Measurements from ENCODE around the gene CHAMP1.
"Not testable (repeated sequence)": the region's sequence is repeated elsewhere in the genome, so short reads cannot be mapped to it uniquely, and the experiment has no call there.

- TF ChIP-seq CSDC2 (CRISPR knock-in tag; IDR thresholded peaks at IDR 0.05); ZFP3 (CRISPR knock-in tag; IDR thresholded peaks at IDR 0.05); CREB5 (CRISPR knock-in tag; IDR thresholded peaks at IDR 0.05; ENCODE audit: low read depth); ZNF8 (CRISPR knock-in tag; IDR thresholded peaks at IDR 0.05); BACH2 (CRISPR knock-in tag; IDR thresholded peaks at IDR 0.05; ENCODE audit: borderline replicate concordance): not testable (repeated sequence)
Observed at GRCh38 chr13:114347256-114347655, 33.0 kb downstream of the CHAMP1 start.
